ENCODE data around the gene XPO6.

The XPO6 gene

DNA sequence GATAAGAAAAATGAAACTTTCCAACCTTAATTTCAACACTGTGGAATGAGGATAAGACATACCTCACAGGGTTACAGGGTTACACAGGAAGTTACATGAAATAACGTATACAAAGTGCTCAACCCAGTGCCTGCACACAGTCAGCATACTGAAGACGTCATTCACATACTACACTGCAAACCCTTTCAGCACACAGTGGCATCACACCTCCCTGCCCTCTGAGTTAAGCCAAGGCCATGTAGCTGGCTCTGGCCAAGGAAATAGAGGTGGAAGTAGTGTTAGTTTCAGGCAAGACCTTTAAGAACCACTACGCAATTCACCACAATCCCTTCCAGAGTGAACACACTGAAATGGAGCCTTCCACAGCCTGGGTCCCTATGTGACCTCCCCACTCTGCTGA, 101.7 kb downstream of the XPO6 start:
- no peak for DNase-seq (ENCODE audit: low read depth)

DNA sequence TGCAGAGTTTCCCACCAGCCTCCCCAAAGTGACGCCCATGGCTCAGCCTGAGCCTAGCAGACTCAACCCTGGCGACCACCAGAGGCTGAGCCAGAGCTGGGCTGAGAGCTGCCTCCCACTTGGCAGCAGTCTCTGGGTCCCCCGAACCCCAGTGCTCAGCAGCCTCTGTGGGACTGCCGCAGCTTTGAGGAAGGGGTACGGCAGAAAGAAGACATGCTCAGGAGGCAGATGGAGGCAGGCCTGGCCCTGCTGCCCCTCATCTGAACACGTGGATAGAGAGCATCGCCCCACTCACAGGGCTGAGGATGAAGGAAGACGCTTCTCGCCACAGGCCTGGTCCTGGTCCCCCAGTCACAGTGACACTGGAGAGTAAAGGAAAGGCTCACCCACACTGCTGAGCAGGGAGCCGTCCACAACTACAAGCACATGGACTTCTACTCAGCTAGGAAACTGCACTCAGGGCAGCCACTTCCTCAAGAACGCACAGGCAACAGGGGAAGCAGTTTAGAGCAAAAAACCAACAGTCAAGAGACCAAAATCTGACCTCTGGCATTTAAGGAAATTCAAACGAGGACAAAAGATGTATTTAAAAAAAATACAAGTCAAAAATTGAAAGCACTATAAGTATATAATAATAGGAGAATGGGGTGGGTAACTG, 103.0 kb downstream of the XPO6 start:
- no peak for DNase-seq (ENCODE audit: low read depth)

DNA sequence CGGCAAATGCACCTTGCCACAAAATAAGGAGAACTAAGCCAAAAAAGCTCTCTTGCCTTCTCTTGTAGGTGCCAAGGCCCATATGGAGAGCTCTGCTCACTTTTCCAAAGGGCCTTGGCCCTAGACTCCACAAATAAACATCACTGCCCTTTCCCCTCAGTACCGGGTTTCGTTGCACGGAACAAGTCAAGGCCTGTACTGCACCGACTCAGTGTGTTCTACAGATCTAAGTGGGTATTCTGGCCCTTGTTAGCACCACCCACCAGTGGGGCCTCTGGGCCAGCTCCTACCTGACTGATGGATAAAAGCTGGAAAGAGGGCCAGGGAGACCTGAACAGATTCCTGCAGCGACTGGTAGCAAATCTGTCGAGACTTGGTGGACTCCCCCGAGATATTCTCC, 104.5 kb downstream of the XPO6 start:
- no peak for DNase-seq (ENCODE audit: low read depth)

DNA sequence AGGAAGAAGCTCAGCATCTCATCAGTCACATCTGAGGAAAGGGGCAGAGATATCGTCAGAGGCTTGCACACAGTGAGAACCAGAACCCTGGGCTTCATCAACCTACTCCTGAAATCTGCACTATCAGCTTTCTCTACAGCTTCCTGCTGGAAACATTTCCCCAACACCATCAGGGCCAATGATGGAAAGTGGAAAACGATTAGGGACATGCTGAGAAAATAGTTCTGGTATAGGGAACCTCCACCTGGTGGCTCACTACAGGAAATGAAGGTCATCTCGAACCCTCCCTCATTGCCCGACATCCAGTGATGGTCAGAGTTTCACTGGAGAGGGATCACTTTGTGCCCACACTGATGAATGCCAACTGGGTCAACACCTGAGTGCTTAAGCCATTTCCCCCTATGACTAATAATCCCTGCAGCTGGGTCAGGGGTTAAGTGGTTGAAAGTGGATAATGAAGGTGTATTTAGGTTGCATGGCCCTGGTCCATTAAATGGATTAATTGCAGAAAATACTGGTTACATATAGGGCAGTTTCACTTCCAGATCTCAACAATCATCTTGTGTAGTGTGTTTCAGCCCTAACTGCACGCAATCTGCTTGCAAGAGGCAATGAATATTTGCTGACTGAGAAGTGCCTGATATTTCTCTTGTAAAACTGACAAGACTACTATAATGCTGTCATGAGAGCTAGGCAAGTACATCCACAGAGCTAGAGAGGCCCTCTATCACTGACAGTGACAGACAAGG, 105.1 kb downstream of the XPO6 start:
- no peak for DNase-seq (ENCODE audit: low read depth)

DNA sequence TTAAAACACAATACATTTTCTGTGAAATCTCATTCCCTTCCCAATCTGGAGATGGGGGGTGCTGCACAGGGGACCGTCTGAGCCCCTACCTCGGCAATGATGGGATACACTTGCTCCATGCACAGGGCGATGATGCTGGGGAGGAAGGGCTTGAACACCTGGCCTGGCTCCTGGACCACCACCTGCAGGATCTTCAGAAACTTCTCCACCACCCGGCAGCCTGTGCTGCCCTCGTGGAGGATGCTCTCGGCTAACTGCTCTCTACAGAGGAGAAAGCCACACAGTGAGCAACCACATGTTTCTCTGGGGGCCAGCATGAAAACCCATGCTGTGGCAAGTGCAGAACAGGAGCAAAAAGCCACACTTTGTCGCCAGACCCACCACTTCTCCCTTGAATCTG, 105.8 kb downstream of the XPO6 start:
- no peak for DNase-seq (ENCODE audit: low read depth)

DNA sequence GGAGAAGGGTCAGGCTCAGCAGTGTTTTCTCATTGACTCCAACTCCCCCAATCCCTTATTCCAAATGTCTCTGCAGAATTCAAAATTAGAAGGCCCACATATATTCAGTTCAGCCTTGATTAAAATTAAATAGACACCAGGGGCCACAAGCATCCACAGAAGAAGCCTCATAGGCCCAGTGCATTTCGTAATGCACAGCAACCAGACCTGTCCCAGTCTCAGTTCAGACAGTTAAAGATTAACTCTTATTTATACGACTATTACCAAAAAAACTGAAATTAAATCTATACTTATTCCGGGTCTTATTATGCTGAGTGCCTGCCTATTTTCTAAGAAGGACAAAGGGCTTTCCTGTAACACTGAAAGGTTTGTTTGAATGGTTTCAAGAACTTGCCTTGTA, 106.5 kb downstream of the XPO6 start:
- no peak for DNase-seq (ENCODE audit: low read depth)

DNA sequence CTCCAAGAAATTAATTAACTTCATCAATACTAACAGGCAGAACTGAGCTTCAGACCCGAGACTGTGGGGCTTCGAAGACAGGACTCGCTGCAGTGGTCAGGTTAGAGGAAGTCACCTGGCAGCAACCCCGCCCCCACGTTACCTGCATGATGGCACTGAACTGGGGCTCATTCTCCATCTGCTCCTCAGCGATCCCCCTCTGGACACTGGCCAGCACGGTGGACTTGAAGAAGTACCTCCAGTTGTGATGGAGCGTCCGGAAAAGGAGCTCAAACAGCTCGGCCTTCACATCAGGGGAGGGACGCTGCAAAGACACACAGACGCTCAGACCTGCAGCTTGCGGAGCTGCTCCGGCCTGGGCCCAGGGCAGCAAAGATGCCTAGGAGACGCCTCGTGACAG, 107.4 kb downstream of the XPO6 start:
- no peak for DNase-seq (ENCODE audit: low read depth)

DNA sequence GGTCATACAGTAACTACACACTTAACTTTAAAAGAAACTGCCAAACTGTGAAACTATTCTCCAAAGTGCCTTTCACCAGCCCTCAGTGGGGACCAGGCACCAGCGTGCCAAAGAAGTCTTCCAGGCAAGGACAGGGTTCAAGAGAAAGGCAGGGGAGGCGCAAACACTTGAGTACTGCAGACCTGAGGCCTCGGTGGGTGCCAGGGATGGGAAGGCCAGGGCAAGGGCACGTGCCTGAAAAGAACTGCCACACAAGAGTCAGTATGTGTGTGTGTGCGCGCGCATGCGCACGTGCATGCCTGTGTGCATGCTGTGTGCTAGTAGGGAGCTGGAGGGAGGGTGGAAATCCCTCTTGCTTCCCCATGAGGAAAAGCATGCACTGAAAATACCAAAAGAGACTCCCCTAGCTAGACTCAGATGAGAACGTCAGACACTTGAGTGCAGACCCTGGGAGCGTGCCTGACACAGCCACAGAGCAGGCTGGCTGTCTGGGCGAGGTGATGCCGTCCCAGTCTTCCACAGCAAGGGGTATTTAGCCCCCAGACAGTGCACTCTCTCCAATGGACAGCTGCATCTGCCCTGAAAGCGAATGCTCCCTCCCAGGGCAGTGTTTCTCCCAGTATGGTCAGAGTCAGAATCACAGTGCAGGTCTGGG, 108.1 kb downstream of the XPO6 start:
- DNase-seq (ENCODE audit: low read depth), result no peak

DNA sequence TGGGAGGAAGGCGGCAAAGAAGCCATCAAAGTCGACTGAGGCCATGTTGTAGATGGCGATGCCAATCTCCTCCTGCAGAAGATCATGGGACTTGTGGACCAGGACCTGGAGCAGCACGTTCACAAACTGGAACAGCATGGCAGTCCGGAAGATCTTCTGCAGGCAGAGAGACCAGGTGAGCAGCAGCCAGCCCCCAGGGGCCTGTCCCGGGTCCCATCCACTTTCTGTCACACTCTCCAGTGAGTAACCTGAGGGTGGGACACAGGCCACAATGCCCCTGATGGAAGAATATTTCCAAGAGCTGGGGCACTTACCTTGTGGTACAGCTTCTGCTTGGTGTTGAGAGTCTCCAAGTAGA, 110.3 kb downstream of the XPO6 start:
- DNase-seq (ENCODE audit: low read depth), result no peak

DNA sequence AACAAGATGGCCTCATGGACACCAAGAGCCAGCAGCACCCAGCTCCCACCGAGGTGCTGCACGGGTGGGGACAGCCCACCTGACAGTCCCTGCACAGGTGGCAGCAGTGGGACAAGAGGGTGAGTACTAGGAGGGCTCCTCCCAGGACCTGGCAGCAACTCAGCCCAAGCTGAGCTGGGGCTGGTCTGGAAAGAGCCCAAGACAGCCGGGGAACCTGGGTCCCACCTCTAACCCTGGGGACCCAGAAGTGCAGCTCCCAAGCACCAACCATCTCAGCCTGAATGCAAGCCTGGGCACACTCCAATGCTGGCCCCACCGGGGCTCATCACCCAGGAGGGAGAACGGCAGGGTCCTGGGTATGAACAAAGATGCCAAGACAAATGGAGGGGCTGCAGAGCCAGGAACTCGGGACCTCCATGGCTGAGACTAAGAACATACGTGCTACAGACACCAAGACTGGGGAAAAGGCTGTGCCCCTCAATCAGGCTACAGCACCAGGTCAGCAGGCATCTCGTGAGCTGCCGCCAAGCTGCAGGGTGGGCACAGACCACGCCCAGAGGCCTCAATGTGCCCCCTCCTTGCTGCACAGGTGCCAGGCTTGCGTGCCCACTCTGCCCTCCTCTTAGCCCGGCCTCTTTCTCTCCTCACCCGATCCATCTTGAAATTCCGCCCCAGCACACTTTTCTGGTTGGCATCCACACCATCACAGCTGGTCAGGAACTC, 110.8 kb downstream of the XPO6 start:
- no peak for DNase-seq (ENCODE audit: low read depth)

DNA sequence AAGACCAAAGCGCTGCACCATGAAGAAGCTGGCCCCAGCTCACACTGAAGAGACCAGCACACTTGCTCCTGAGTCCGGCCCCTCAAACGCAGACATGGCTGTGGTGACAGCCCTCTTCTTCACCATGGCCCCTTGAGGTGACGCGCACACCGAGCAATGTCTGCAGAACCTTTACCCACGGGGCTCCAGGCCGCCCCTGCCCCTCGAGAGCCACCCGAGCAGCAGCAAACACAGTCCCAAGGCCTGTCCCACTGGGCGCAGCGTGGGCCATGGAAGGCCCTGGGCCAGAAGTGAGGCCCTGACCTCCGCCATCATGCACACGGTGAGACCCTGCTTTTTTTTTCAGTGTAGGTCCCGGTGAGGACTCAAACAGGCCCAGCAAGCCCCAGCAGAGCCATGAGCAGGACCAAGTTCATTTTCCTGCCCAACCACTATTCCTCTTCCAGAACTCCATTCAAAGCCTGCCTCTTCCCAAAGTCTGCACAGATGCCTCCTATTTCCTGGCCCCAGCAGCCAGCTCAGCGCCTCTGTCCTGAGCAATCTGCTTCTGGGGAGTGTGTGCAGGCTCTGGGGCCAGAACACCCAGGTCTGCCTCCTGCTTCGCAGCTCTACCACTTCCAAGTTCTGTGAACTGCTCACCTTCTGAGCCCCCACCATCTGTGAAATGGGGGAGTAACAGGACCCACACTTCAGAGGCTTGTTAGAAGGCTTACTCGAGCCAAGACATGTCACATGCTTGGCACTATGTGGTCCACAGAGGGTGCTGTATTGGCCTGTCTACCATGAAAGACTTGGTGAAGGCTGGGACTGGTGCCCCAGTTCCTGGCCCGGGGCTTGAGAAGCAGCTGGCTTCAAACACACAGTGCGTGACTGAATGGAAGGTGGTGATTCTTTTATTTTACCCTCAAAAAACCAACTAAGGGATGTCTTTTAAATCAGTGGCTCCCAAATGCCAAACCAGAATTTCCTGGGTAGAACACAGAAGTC, 112.5 kb downstream of the XPO6 start:
- DNase-seq (ENCODE audit: low read depth), result no peak

DNA sequence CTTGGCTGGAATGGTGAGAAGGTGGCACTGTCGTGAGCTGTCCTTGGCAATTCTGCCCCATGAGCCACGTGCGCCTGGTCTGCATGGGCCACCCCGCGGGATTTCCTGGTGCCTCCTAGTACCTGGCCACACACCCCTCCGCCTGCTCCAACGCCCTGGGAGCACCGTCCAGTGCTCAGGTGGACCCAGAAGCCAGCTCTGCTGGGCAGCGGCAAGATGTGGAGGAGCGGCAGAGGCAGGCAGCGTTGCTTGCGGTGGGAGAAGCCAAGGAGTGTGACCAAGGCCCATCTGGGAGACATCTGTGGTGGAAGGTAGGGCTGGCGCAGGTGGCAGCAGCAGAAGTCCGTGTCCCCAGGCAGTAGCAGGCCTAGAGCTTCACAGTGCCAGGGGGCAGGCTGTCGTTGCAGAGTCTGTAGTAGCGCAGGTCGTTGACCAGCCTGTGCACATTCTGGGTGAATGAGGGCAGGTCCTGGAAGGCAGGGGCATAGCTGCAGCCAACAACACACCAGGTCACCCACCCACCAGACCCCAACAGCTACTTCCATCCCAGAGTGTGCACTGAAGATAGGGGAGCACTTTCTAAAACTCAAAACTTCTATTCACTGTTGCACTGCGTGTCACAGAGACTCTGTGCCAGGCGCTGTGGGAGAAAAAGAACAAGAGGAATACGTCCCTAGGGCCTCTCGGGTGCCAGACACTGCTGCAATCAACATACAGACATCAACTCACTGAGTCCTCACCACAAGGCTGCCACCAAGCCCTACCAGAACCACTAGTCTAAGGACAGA, 113.4 kb downstream of the XPO6 start:
- DNase-seq (ENCODE audit: low read depth), result no peak

DNA sequence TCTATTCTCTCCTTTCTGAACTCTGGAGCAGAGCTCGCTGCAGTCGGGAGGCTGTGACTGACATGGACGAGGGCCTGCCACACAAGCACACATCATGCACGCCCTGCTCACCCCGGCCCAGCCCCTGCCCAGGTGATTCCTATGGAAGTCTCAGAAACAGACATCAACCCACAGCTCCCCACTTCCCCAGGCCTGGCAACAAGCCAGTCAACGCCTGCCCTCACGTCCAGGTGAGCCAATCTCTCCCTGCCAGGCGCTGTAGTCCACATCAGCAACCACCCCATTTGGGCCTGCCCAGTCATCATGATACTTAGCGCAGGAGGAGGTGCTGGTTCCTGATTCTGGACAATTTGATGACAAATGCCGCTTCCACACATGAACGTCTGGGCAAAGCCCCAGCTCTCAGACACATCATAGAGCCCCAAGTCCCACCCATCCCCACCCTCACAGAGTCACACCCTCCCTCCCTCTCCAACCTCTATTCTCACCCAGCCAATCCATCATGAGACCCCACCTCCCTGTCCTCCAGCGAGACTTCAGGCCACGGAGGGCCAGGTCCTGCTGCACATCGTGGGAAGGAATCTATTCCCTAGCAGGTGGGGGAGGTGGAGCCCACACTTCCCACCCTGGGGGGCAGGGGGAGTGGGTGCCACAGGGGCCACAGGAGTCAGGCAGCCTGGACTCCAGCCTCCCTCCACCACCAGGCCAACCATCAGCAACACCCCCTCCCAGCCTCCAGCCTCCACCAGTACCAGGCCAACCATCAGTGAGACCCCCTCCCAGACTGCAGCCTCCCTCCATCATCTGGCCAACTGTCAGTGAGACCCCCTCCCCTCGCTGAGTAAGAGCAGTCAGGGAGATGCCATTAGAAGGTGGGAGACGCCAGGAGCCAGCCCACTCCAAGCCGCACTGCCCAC, 114.5 kb downstream of the XPO6 start:
- no peak for DNase-seq (ENCODE audit: low read depth)

DNA sequence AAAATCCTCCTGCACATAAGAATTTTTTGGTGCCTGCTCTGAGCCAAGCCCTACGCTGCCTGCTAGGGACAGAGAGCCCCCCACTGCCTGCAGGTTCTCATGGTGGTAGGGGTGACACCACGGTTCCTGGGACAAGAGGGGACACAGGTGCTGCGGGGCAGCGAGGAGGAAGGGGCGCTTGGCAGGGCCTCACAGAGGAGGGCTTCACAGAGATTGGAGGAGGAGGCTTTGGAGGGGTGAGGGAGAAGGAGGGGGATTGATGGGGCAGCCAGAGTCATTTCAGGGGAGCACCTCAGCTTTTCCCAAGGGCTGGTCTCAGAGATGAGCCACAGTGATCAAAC, 118.4 kb downstream of the XPO6 start:
- no peak for DNase-seq (ENCODE audit: low read depth)

DNA sequence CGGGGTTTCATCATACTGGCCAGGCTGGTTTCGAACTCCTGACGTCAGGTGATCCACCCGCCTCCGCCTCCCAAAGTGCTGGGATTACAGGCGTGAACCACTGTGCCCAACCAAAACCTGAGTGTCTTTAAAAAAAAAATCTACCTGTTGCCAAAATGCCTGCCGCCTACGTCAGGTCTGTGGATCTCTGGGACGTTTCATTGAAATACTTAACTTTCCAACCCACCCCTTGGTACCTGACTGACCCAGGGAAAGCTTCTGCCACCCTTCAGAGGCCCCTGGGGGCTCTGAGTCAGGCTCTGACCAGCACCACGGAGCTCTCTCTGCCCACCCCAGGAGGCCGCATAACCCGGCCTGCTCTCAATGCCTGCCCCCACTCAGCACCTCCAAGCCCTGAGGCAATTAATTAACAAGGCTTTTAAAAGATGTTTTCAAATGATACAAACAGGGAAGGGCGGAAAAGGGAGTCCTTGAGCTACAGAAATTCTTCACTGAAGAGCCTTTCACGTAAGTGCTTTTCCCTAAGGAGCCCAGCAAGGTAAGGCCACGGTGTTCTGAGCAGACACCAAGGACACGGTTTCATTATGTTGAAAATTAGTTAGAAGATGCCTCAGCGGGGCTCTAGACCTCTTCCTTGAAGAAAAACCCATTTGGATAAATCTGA, 118.9 kb downstream of the XPO6 start:
- no peak for DNase-seq (ENCODE audit: low read depth)

DNA sequence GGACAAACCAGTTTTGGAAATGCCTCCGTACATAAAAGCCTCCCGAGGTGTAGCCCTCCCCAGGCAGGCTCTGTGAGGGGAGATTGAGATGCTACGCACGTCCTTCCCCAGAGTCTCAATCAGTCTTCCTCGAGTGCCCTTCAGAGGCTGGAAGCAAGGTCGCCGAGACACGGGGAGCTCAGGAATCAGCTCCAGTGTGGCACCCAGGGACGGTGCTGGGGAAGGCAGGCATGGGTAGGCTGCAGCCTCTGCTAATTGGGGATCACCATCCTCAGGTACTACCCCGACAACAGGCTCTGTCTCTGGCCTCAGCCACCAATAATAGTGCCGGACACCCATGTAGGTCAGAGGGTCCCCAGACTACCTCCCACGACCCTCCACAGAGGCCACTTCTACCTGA, 120.1 kb downstream of the XPO6 start:
- DNase-seq (ENCODE audit: low read depth), result no peak

DNA sequence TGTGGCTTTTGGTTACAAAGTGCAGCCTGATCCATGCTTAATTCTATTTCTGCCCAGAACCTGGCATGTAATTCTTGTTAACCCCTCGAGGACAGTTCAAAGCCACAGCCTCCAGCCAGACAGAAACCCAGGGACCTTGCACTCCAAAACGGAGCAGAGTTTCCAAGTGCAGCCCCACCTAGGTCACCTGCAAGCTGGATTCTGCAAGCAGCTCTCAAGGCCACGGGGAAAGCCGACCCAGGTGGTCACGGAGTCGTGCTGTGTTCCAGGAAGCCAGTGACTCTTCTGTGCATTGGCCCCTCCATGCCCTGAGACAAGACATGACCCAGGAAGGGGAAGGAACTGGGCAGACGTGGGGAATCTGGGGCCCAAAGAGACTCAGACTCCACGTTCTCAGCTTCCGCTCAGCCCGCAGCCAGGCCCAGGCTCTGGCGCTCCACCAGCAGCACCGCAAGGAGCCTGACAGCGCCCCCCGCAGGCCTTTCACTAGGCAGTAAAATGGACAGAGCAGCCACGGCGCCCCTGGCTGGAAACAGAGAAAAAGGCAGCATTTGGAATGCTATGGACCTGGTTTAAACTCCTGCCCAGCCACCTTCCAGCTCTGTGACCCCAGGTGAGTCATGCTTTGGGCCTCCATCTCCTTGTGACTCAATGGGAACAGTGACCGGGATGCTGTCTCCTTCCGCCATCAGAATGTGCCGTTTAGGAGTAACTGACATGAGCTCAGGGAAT, 121.0 kb downstream of the XPO6 start:
- DNase-seq (ENCODE audit: low read depth), result no peak

DNA sequence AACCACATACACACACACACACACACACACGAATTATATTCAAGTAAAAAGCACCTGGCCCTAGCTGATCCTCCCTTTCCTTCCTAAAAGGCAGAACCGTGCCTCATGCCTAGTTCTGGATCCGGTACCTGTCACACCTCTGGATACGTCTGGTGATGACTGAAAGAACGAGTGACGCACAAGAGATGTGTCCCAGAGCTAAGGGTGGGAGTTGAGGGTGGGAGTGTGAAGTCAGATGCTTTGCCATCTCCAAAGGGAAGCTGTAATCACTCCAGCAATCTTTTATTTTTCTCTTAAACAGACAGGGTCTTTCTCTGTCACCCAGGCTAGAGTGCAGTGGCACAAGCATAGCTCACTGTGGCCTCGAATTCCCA, 121.8 kb downstream of the XPO6 start:
- no peak for DNase-seq (ENCODE audit: low read depth)

Measured in stimulated activated CD8-positive, alpha-beta memory T cell treated with anti-CD3 and anti-CD28 coated beads, Interleukin-15, amount 100 ng/mL, for 1 hour (primary cell).